GM15510 (cell line): Measurements from ENCODE around the gene DPYD.

Experiments used
- POLR2A ChIP-seq: IDR thresholded peaks from 3 replicates; pipeline ENCODE4 v1.6.1; 2011; ENCODE audit warnings: borderline replicate concordance; ENCODE audit not compliant: insufficient read length; ENCODE audit errors: extremely low read depth

Gene DPYD

DNA sequence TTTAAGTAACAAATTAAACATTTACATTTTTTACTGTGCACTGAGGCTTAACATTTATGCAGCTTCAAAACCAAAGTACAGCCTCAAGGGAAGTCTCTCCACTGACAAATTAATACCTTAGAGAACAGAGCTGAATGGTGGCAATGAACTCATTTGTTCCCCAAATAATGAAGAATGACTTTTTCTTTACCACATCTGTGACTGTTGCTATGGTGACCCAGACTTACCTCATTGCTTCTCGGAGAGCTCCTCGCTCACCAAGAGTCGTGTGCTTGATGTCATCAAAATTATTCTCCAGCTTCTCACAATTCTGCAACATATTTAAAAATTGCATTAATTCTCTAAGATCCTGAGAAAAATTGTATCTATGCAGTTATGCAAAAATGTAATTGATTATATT is 92.9 kb downstream of the DPYD start:
- no peak for TF ChIP-seq POLR2A

DNA sequence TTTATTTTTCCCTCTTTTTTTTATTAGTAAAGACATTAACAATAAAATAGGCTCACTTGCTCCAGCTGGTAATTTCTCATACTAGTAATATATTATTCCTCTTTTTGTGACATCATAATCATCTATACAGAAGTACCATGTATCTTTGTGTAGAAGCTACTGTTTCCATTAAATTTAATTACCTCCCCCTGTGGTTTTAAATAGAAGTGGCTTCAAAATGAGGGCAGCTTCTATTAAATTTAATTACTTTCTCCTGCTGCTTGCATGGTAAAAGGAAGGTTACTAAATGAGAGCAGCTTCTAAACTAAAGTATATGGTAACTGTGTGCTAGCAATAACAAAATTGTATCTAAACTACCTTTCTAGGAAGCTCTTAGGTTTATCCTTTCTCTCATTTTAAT is 94.0 kb downstream of the DPYD start:
- TF ChIP-seq POLR2A = no peak

DNA sequence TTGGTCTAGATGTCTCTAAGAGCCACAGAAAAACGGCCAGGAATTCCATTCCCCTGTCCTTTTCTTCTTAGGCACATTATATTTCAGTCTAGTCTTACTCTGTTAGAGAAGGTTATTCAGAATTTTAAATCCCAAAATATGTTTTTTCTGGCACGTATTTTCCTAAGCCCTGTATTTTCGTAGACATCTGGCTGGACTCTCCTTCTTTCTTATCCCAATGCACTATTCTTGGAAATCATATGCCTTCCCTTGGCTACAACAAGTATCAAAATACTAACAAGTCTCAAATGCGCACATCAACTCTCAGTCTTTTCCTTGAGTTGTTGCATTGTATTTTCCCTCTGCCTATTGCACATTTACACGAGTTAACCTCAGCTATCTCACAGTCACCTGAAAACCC is 96.2 kb downstream of the DPYD start:
- no peak for TF ChIP-seq POLR2A

DNA sequence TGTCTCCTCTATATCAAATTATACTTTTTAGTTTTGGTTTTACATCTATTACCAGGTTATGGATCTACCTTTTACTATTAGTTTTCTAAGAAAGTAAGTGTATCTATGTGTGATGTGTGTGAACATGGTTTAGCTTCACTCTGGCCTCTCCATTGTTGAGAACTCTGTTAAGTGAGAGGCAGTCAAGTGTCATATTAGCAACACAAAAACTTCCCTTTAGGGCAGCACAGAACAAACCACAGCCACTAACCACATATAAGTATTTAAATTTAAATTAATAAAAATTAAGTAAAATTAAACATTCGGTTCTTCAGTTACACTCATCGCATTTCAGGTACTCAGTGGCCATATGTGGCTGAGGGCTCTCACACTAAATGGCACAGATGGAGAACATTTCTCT is 96.6 kb downstream of the DPYD start:
- TF ChIP-seq POLR2A = no peak

DNA sequence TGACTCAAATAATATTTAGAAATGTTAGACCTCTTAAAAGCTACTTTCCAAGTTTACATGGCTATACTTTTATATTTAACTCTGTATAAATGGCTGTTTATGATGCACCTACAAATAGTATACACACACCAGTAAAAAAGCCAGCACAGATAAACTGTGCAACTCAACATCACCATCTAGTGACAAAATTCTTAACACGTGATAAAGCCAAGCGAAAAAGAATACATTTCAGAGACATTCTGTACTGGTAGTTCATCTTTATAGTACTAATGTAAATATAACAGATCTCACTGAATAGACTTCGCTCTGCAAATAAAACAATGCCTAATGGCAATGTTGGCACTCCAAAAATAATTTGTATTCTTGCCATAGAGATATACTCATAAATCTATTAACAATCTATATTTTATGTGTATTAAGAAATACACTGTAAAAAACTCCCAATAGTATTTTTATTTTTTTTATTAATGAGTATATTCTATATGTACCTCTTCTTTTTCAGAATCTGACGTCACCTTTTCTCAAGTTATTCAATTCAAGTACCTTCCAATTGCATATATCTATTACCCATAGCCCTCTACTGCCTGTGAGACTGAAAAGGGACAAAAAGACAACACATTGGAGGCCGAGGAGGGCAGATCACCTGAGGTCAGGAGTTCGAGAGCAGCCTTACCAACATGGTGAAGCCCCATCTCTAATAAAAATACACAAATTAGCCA is 100.2 kb downstream of the DPYD start:
- no peak for TF ChIP-seq POLR2A

DNA sequence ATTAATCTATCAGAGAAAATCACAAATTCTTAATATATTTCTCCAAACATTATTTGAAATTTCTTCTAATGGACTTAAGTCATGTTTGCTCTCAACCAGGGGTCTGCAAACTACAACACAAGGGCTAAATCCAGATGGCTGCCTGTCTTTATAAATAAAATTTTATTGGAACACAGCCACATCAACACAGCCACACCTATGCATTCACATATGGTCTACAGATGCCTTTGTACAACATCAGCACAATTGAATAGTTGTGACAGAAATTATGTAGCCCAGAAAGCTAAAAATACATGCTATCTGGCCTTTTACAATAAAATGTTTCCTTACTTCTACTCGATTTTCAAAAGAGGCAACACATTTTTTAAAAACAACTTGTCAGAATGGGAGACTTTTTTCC is 103.9 kb downstream of the DPYD start:
- no peak for TF ChIP-seq POLR2A

DNA sequence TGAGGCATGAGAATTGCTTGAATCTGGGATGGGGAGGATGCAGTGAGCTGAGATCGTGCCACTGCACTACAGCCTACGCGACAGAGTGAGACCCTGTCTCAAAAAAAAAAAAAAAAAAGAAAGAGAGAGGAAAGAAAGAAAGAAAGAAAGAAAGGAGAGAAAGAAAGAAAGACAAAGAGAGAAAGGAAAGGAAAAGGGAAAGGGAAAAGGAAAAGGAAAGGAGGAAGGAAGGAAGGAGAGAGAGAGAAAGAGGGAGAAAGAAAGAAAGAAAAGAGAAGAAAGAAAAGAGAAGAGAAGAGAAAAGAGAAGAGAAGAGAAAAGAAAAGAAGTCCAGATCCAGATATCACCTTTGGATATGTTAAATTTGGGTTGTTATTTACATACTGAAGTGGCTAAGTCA is 106.0 kb downstream of the DPYD start:
- no peak for TF ChIP-seq POLR2A

DNA sequence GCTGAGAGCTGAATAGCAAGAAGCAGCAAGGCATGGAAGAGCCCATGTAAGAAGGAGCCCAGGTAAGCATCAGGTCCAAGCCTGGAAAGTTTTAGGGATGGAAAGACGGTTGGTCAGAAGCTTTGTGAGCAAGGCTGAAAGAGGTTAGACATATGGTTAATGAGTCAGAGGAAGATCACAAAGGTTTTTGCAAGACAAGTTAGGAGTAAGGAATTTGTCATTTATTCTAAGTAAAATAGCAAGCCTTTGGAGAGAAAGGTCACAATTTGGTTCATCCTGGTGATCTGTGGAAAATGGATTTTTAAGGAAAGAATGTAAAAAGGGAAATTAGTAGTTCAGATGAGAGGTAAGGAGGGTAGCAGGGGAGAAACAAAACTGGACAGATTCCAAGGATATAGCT is 106.7 kb downstream of the DPYD start:
- TF ChIP-seq POLR2A = no peak

DNA sequence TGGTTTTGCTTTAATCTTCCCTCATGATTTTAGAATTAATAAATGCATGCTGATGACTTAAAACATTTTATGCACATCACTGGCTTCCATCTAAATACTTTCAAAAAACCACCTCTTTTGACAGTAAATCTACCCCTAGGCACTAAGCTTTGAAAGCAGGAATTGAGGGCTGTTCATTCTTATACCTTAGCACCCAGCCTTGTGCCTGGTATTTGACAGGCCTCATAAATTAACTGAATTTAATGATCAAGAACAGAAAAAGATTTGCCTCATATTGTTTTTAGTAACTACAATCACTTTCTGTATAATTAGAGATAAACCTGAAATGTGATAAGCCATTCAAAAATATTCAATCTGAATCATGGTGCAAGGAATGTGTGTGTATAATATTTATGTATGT is 108.8 kb downstream of the DPYD start:
- TF ChIP-seq POLR2A = no peak

DNA sequence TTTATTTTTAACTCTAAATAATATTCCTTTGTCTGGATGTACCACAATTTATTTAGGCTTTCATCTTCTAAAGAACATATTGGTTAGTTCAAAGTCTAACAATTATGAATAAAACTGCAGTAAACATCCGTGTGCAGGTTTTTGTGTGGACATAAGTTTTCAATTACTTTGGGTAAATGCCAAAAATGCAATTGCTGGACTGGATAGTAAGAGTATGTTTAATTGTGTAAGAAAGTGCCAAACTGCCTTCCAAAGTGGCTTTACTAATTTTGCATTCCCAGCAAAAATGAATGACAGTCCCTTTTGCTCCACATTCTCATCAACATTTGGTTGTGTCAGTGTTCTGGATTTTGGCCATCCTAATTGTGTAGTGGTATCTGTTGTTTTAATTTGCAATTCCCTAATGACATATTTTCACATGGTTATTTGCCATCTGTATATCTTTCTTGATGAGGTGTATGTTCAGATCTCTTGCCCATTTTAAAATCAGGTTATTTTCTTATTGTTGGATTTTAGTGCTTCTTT is 113.8 kb downstream of the DPYD start:
- no peak for TF ChIP-seq POLR2A

DNA sequence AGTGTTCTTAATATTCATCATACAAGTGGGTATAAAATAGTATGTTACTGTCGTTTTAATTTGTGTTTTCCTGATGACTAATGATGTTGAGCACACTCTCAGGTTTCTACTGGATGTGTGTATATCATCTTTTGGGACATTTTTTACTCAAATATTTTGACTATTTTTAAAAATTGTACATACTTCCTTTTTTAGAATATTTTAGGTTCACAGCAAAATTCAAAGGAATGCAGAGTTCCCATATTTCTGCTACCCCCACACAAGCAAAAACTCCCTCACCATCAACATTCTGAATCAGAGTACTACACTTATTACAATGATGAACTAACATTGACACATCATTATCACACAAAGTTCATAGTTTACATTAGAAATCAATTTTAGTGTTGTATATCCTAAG is 114.5 kb downstream of the DPYD start:
- TF ChIP-seq POLR2A = no peak

DNA sequence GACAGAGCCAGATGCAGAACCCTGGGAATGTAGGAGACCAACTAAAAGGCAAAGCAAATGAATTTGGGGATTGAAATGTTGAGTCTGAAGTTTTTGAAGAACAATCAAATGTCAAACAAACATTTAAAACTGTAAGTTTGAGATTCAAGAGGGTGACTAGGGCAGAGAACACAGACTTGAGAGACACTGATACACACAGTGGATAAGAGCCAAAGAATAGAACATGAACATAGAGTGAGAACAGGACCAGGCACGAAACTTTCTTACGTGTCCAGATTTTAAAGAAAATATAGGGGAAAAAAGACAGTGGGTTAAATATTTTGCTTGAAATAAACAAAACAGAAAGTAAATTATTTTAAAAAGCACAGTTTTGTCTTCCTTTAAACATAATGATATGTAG is 115.7 kb downstream of the DPYD start:
- TF ChIP-seq POLR2A = no peak

DNA sequence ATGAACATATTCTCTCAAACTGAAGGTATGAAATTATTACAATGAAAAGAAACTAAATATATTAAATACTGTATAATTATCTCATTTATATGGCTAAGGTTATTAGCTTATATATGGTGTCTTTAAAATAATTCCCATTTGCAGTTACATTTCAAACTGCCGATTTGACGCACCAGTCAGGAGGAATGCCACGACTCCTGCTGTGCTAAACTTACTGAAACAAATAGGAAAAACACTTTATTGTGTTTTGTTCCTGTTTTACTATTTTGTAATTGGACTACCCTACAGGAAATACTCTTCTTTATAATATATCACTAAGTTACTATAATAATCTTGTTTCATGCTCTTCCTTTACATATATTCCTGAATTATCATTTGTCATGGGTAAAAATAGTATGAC is 117.8 kb downstream of the DPYD start:
- TF ChIP-seq POLR2A = no peak

DNA sequence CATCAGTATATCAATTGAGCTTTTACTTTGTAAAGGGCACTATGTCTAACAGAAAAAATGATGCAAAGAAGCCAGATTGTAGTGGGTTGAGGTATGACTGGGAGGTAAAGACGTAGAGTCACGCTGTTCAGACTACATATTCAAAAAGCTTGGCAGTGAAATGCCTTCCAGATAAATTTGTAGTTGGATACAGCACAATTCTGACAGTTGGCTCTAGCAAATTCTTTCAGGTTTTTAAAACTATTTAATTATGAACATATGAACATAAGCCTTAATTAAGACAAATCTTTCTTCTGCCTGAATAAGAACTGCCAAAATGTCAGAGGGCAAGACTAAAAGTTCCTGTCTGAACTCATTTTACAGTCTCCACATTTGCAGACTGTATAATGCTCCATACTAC is 118.8 kb downstream of the DPYD start:
- no peak for TF ChIP-seq POLR2A

DNA sequence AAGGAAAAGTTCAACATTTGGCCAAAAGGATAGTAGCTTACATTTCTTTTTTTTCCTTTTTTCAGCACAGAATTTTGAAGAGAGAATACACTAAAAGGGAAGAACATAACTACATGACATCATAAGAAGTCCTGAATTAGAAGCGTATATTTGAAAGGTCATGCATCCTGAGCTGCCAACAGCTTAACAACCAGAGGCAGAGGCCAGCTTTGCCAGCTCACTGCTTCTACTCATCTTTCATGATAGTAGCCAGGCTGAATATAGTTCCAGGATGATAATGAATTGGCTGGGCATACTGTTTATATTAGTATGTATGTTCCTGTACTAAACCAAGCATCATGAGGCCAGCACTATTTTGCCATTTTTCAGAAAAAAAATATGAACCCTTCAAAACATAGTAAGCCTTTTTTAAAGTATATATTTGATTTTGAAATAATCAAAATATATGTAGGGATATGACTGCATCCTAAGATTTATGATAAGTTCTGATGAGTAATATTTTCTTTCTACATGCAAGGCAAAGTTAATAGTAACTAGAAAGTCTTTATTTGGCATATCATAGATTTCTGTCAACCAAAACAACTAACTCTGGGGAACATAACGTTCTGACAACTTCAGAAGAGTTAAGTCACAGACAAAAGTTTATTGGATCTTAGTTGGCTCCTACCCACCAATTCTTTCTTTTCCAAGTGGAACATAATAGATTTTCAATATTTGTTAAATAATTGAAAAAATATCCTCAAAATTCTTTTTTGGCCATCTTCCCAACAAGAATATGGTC is 123.2 kb downstream of the DPYD start:
- TF ChIP-seq POLR2A = no peak

DNA sequence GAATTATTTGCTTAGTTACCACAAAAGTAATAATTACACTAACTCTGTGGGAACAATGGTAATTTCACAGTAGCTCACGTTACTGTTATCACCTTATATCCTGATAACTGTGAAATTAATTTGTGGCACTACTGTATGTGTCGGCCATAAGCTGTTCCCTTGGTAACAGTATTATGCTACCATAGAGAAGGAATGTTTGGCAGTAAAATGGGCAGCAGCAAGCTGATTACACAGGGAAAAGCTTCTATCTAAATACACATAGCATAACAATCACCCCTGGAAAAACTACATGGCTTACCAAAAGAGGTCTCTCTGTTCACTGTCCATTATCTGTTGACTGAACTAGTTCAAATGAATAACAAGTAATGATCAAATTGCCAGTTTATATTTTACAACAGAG is 124.1 kb downstream of the DPYD start:
- TF ChIP-seq POLR2A = no peak
